Fibroblast of skin of right quadriceps (primary cell): Measurements from ENCODE around the gene TBATA.

Experiments used
- DNase-seq: peaks from one replicate; pipeline ENCODE4 v3.0.0-alpha.2; 2013

The TBATA gene

DNA sequence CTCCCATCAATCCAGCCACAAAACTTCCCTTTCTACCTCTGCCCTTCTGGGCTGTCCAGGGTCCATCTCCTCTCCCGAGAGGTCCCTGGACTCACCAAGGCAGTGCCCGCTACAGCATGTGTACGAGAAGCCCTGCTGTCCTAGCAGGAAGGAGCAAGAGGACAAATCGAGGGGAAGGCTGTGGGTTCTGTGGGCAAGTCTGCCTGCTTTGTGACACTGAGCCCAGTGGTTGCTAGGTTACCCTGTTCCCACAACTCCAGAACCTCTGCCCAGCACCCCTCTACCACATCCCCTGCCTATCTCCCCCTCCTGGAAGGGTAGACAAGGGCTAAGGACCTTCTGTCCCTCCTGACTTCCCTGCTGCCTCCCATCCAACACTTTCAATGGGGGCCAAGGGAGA lies at the start of gene TBATA:
Gene TBATA (minus strand): TSS at position 188 of the 400 bp plus-strand sequence. CDS start 1,998 bp downstream, outside the sequence.
- no peak for DNase-seq

DNA sequence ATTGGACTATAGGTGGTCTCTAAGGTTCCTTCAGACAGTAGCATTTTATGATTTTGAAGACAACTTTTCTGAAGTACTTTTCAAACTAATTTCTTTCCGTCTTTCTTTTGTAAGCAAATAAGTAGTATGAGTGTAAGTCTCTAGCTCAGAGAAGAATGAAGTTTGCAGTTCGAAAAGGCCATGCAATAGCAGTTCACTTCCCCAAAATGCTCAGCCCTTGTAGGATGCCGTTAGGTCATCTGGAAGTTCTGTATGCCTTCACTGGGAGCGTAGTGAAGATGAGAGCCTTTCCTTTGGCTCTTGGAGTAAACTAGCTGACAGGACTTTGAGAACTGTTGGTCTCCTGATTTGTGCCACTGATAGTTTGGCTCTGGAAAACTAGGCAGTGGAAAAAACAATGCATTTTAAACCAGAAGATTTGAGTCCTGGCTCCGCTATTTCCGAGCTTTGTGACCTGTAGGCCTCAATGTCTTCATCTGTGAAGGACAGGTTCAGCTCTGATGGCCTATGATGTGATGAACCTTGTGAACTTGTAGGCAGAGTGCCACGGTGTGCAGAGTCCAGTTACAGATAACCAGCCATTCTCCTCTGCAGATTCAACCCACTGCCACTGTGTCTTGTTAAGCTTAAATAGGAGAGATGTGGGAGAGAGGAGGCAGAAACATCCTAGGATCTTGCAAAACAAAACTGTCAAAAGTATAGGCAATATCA lies 49.4 kb upstream of the TBATA start:
- DNase-seq, result no peak

DNA sequence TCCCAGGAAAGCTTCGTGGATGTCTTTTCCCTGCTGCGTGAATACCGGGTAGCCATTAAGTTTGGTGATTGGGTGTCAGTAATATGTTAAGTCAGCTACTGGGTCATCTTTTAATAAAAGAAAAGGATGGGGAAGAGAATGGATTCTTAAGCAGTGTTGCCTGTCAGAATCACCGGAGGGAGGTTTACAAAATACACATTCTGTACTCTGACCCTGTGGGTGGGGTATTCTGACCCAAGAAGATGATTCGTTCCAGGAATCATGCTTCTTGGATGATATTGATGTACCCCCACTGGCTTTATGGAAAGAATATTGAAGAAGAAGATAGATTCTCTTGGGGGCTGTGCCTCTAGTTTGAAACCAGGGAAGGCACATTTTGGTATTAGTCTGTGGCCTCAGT lies 48.8 kb upstream of the TBATA start:
- DNase-seq, result no peak

DNA sequence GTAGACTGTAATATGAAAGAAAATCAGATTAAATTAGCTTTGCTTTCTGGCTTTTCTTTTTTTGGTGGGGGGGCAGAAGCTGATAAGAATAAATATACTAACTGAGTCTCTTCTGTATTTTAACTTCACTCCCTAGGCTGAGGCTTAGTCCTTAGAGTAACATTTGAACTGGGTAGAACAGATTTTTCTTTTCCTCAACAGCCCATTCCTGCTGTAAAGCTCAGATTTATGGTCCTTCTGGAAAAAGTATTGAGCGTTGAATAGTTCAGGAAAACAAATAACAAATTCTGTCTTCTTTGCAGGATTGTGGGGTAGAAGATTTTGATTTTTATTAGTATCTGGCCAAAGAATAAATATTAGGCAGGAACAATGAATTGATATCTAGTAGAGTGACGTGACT lies 48.4 kb upstream of the TBATA start:
- no peak for DNase-seq

GRCh38 chr10:70832852-70833528 lies 47.8 kb upstream of the TBATA start:
- DNase-seq, result peak; percentile 95

DNA sequence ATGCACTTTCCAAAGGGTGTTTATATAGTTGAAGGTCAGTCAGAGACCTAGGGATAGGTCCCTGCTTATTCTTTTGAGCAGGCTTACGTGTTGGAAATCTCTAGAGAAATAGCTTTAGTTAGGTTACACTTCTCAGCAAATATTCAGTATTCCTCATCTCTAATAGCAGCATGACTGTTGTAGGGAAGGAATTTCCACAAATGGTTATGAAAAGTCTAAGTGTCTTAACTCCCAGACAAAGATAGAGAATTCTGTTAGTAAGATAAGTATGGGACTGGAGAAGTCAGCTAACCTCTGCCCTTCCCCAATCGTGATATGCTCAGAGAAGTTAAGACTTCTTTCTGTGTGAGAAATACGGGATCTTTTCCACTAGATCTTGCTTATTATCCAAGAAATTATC lies 47.0 kb upstream of the TBATA start:
- DNase-seq, result peak; percentile 29

DNA sequence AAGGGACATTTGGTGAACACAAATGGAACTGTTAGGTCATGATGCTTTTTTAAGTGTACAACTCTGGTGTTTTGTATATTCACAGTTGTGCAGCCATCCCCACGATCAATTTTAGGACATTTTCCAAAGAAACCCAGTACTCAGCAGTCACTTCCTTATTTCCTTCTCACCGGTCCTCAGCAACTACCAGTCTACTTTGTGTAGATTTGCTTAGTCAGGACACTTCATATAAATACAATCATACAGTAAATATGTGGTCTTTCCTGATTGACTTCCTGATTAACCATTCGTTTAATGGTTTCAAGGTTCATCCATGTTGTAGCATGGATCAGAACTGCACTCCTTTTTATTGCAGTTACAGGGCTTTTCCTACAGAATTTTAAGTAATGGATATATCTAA lies 45.0 kb upstream of the TBATA start:
- peak; percentile 44 for DNase-seq

DNA sequence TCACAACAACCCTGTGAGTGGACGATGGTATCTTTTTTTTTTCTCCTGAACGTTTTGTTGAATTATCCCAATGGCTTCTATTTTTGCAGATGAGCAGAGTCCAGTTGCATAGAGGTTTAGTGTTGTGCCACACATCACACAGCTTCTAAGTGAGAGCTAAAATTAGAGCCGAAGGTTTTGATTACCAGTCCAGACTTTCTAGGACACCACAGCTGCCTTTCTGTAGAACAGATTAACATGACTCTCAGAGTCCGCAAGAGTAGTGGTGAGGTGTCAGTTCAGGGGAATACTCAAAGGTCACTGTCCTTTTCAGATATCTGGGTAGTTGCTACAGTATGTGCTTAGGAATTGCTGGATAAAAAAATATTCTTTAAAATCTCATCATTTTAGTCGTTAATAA lies 44.4 kb upstream of the TBATA start:
- no peak for DNase-seq

GRCh38 chr10:70828923-70829322 lies 43.7 kb upstream of the TBATA start:
- DNase-seq, result no peak

DNA sequence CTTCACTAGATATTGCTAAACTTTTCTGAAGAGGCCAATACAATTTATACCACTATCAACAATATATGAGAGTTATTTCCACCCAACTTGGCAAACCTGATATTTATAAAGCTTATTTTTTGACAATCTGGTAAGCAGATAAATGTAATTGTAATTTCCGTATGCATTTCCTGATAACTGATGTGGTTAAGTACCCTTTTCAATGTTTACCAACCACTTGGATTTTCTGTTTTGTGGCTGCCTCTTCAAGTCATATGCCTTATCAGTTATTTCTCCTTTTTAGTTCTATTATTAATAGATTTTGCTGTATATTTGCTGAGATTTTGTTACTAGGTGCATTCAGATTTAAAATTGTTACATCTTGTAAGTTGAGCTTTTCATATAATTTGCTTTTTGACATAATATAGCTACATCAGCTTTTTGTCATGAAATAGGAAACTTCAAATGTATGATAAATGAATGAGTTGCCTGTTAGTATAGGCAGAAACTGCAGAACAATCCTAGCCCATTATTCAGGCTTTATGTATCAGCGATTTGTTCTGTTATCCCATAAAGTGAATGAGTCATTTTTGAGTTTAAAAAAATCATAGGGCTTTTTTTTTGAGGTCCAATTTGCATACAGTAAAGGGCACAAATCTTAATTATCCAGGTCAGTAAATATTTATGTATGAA lies 42.0 kb upstream of the TBATA start:
- peak; percentile 26 for DNase-seq

GRCh38 chr10:70822076-70822820 lies 37.1 kb upstream of the TBATA start:
- no peak for DNase-seq

- no peak for DNase-seq
Measured at GRCh38 chr10:70820976-70821750, 36.0 kb upstream of the TBATA start.

DNA sequence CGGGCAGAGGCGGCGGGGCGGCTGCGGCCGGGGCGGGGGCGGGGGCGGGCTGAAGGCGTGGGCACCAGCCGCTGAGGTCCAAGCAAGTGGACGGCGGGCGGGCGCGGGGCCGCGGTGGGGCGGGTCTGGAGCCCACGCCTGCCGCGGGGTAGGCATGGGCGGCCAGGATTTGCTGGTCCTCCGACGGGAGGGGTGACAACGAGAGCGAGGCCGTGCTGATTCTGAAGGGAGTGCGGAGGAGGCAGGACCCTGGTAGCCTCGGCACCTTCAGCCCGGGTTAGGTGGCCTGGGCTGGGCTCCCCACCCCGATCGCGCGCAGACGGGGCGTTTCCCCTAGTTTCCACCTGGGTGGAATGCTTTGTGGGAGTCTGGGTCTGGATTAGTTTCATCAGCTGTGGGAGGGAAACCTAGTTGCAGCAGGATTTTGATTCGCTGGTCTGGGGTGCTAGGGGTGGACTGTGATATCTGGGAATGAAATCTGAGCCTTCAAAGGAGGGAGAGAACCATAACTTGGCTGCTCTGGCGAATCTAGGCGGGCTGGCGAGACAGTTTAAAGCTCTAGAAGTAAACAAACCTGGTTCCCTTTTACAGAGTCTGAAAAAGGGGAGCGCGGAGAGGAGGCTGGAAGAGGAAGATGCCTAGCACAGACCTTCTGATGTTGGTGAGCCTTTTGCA lies 31.2 kb upstream of the TBATA start:
- peak; percentile 92 for DNase-seq

DNA sequence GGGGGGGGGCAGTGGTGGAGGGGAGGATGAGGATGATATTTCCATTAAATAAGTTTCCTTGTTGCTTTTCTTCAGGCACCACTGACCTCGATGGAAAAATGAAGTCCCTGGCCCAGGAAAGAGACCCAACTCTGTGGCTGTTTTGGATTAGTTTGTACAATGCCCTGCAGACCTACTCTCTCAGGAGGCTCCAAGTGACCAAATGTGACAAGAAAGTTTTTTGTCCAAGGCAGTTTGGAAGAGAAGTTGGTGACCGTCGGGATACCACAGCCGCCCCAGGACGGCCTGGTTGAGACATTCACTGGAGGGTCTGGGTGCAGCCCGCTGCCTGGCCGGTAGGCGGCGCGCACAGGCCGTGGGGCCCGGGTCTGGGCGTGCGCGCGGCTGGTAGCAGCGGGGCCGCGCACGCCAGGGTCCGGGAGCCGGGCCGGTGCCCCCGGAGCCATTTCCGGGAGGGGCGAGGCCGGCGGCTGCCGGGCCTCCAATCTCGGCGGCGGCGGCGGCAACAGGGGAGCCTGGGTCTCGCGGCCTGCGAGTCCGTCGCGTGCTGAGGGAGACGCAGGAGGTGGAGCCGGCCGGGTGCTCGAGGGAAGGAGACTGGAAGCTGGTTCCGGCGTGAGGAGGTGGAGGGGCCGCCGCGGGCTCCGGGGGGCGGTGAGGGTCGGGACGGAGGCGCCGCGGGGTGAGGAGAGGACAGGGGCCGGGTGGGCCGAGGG lies 30.5 kb upstream of the TBATA start, which contains the start of gene SGPL1:
Gene SGPL1 (plus strand): TSS at position 445 of the 716 bp plus-strand sequence. CDS start 906 bp downstream, outside the sequence.
- DNase-seq, result peak; percentile 83

- DNase-seq, result no peak
Measured at GRCh38 chr10:70814126-70814525, 28.9 kb upstream of the TBATA start.

GRCh38 chr10:70812814-70813213 lies 27.6 kb upstream of the TBATA start:
- DNase-seq, result no peak

GRCh38 chr10:70811881-70812280 lies 26.7 kb upstream of the TBATA start:
- no peak for DNase-seq

- no peak for DNase-seq
Measured at GRCh38 chr10:70810967-70811366, 25.8 kb upstream of the TBATA start.

GRCh38 chr10:70809726-70810125 lies 24.5 kb upstream of the TBATA start:
- DNase-seq, result peak; percentile 57

DNA sequence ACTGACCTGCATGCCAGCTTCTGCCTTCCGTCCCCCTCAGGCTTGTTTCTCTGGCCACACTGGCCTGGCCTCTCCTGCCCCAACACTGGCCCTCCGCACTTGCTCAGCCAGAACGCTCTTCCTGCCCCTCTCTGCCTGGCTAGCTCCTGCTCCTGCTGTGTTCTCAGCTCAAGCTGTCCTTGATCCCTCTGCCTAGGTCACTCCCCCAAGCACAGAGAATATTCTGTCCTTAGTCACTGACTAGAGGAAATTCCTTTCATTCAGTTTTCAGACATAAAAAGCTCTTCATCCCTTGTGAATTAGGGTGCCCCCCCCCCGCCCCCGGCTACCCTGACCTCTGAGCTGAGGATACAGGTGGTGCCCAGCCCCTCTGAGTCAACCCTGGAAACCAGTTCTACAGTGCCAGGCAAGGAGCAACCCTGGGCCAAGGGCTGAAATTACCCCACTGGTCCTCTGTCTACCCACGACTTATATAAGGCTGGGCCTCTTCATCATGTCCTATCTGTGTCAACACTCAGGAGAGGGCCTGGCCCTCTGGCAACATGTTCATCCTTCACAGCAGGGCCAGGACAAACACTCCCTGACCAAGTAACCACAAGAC lies 23.9 kb upstream of the TBATA start:
- peak; percentile 31 for DNase-seq

DNA sequence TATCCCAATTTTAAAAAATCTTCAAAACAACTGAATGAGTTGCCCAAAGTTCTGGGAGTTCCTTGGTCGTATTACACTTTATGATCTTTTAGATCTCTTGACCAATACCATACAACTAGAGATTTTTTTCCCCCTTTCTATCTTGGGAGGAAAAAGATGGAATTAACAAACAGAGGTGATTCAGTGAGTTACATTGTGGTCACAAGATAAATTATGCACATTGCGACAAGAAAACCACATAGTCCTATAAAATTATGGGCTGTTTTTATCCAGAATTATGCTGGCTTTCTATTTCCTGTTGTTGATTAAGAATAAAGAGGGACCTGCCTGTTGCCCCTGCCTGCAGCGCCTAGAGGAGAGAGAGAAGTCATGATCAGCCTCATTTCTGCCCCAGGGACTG lies 22.4 kb upstream of the TBATA start:
- DNase-seq, result peak; percentile 51
